Measurements from ENCODE around the gene ADGRB2.

DNA sequence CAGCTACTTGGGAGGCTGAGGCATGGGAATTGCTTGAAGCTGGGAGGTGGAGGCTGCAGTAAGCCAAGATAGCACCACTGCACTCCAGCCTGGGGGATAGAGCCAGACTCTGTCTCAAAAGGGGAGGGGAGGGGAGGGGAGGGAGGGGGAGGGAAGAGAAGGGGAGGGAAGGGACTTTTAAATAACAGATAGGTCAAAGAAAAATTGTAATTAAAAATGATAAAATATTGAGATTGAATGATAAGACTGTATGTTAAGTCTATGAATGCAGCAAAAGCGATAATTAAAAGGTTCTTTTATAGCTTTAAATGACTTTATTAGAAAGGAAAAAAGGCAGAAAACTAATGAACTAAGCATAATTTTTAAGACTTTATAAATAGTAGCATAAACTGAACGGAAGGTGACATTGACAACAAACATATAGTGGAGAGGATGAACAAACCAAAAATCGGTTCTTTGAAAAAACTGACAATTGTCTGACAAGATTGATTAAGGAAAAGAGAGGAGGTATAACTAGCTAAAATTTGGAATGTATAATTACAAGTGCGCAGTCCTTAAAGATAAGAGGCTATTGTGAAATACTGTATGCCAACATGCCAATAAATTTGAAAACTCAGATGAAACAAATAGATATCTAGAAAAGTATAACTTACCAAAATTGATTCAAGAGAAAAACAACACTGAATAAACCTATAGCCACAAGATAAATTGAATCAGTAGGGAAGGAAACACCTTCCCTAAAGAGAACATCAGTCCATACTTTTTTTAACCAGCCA lies 43.3 kb upstream of the ADGRB2 start:
- TF ChIP-seq, protein P1, sequence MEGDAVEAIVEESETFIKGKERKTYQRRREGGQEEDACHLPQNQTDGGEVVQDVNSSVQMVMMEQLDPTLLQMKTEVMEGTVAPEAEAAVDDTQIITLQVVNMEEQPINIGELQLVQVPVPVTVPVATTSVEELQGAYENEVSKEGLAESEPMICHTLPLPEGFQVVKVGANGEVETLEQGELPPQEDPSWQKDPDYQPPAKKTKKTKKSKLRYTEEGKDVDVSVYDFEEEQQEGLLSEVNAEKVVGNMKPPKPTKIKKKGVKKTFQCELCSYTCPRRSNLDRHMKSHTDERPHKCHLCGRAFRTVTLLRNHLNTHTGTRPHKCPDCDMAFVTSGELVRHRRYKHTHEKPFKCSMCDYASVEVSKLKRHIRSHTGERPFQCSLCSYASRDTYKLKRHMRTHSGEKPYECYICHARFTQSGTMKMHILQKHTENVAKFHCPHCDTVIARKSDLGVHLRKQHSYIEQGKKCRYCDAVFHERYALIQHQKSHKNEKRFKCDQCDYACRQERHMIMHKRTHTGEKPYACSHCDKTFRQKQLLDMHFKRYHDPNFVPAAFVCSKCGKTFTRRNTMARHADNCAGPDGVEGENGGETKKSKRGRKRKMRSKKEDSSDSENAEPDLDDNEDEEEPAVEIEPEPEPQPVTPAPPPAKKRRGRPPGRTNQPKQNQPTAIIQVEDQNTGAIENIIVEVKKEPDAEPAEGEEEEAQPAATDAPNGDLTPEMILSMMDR (conservative IDR thresholded peaks at IDR 0.05) = no peak
- no peak for TF ChIP-seq EZH2 (IDR thresholded peaks at IDR 0.05; ENCODE audit: low read depth)
